NCI-H82 treated with DMSO at 0.1 percent for 48 hours (cell line): Measurements from ENCODE around the gene SPANXN5.
"Not testable (repeated sequence)": the region's sequence is repeated elsewhere in the genome, so short reads cannot be mapped to it uniquely, and the experiment has no call there.

Experiments
- DNase-seq: peaks from one replicate; lab custom pipeline; 2025; ENCODE audit not compliant: unreplicated experiment; lab: John Stamatoyannopoulos, UW

The SPANXN5 gene

DNA sequence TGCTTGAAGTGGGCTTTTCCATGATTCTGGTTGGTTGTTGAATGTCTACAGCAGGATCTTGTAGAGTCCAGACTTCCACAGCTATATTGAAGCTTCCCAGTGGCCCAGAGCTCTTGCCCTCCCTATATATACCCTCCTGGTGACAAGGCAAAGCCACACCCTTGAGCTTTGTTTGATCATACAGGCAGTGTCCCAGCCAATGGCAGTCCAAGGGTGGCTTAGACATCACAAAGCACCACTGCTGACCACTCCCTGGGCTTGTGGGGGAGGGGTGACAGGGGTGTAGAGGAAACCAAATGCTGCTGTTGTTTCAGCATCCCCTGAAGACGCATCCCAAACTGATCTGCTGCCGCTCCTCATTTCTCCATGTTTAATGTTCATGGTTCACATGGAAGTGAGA lies at the start of gene SPANXN5:
SPANXN5 (minus strand) TSS at position 101 of the 400 bp plus-strand sequence; CDS start at position 22, 79 bp downstream.
- not testable (repeated sequence) for DNase-seq

DNA sequence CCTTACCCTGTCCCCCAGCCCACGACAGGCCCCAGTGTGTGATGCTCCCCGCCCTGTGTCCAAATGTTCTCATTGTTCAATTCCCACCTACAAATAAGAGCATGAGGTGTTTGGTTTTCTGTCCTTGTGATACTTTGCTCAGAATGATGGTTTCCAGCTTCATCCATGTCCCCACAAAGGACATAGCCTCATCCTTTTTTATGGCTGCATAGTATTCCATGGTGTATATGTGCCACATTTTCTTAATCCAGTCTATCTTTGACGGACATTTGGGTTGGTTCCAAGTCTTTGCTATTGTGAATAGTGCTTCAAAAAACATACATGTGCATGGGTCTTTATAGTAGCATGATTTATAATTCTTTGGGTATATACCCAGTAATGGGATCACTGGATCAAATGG lies 46.4 kb upstream of the SPANXN5 start:
- not testable (repeated sequence) for DNase-seq

DNA sequence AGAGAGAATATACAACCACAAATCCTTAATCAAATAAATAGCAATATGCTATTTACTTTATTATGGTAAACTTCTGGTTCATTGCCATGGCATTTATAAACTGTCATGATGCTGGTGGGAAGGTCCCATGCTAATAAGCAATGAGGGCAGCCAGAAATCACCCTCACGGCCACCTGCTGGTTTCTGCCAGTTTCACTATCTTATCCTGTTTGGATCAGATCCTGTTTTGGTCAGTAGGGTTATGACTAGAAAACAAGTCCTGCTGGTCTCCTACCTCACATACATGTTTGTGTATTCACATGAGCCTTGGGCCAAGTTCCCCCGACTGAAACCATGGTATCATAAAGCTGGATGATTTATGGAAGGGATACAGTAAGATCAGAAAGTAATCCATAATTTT lies 41.9 kb upstream of the SPANXN5 start:
- DNase-seq, result no peak

GRCh38 chrX:52830551-52830950 lies 33.3 kb upstream of the SPANXN5 start:
- no peak for DNase-seq

GRCh38 chrX:52824608-52825007 lies 27.4 kb upstream of the SPANXN5 start:
- no peak for DNase-seq

- no peak for DNase-seq
These were observed 24.0 kb upstream of the SPANXN5 start for GRCh38 chrX:52821079-52821760.

GRCh38 chrX:52819788-52820187 lies 22.6 kb upstream of the SPANXN5 start:
- no peak for DNase-seq

DNA sequence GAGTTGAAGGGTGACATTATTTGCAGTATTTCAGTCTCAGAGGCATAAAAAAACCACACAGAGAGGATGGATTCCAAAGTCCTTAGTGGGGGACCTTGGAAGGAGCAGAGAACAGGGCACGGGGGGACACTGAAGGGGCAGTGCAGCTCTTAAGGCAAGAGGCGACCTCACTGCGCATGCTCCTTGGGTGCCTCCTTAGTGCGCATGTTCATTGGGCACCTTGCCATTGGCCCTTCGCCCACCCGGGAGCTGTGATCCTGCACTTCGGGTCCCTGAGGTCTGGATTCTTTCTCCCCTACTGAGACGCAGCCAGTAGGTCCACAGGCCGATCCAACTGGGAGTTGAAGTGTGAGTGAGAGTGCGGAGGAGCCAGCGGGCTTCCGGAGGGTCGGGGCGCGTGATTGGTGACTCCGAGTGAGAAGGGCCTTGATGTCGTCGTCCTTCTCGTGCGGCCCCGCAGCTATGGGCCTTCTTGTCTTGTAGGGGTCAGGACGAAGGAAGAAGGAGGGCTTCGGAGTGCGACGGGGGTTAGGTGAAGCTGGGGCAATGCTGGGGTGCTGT lies 13.9 kb upstream of the SPANXN5 start, which contains the start of gene XAGE5:
XAGE5 (plus strand) TSS at position 223 of the 561 bp plus-strand sequence. CDS start 1,280 bp downstream, outside the sequence.
- DNase-seq, result no peak

GRCh38 chrX:52804876-52805275 lies 7.6 kb upstream of the SPANXN5 start:
- DNase-seq, result not testable (repeated sequence)

- not testable (repeated sequence) for DNase-seq
These were observed 23.7 kb downstream of the SPANXN5 start for GRCh38 chrX:52773504-52773903.

- not testable (repeated sequence) for DNase-seq
These were observed 31.2 kb downstream of the SPANXN5 start for GRCh38 chrX:52765983-52766382.

DNA sequence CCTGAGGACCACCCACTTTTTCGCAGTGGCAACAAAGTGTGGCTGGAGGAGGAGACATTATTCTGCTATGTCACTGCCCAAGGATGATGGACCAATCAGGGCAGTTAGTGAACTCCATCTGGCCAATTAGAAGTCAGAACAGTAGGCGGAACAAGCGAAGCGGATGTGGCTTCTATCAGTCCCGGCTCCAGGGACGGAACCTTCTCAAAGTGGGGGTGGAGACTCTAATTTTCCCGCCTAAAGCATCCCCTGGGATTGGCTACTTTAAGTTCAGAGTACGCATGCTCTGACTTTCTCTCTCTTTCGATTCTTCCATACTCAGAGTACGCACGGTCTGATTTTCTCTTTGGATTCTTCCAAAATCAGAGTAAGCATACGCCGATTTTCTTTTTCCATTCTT lies 46.3 kb downstream of the SPANXN5 start, which contains the start of gene SSX2B:
SSX2B (plus strand) TSS at position 301 of the 400 bp plus-strand sequence. CDS start 1,429 bp downstream, outside the sequence.
- not testable (repeated sequence) for DNase-seq
